Keratinocyte (primary cell): ENCODE results near the gene NEK10. TPM values are rescaled to one million over a fixed set of nuclear protein-coding genes. Genes with fewer than 3 reads are reported as not detected.

ENCODE experiments used
- DNase-seq: peaks from one replicate; pipeline ENCODE4 v3.0.0-alpha.2; 2011; ENCODE audit warnings: low read depth, missing footprints, low spot score
- FAIRE-seq: peaks from 2 replicates; lab custom pipeline; 2011; peaks lifted over from hg19 to GRCh38; lab: Jason Lieb, UNC
- H2AFZ ChIP-seq: 2 replicates; pipeline ENCODE4 v1.6.0; 2012; ENCODE audit warnings: low read length, control low read depth, inconsistent platforms; ENCODE audit not compliant: control insufficient read depth
- H3K27ac ChIP-seq: 2 replicates; pipeline ENCODE4 v1.5.1; 2011; ENCODE audit warnings: low read length; ENCODE audit not compliant: control insufficient read depth, insufficient read depth
- H3K27me3 ChIP-seq: 3 replicates; pipeline ENCODE4 v1.6.0; 2011; ENCODE audit warnings: low read length; ENCODE audit not compliant: control insufficient read depth, insufficient read depth; ENCODE audit errors: extremely low read depth
- H3K36me3 ChIP-seq, 2 experiments: 2 replicates in 1 of 2; 3 replicates in 1 of 2; pipeline ENCODE4 v1.5.1; 2011; ENCODE audit warnings: low read length in 2 of 2, mild to moderate bottlenecking in 1 of 2; ENCODE audit not compliant: control insufficient read depth in 2 of 2, insufficient read depth in 2 of 2; ENCODE audit errors: extremely low read depth in 1 of 2
- H3K4me1 ChIP-seq: 3 replicates; pipeline ENCODE4 v1.5.1; 2011; ENCODE audit warnings: low read length; ENCODE audit not compliant: control insufficient read depth, insufficient read depth; ENCODE audit errors: extremely low read depth
- H3K4me2 ChIP-seq: 3 replicates; pipeline ENCODE4 v1.6.0; 2011; ENCODE audit warnings: low read depth, low read length; ENCODE audit not compliant: control insufficient read depth, insufficient read depth; ENCODE audit errors: extremely low read depth
- H3K4me3 ChIP-seq, 3 experiments: fragments of 200-600 bp in 1 of 3; sonication (generic) in 1 of 3; 2 replicates in 2 of 3; 3 replicates in 1 of 3; pipeline ENCODE4 v1.5.1; 2011 to 2016; ENCODE audit warnings: low read length in 3 of 3, mild to moderate bottlenecking in 3 of 3, control low read depth in 2 of 3, inconsistent platforms in 1 of 3, low read depth in 1 of 3, mixed read lengths in 1 of 3, mixed run types in 1 of 3, moderate library complexity in 1 of 3; ENCODE audit not compliant: control insufficient read depth in 2 of 3, insufficient read depth in 2 of 3; ENCODE audit errors: extremely low read depth in 1 of 3
- H3K79me2 ChIP-seq: 2 replicates; pipeline ENCODE4 v1.6.0; 2012; ENCODE audit warnings: low read length; ENCODE audit not compliant: control insufficient read depth, insufficient read depth
- H3K9ac ChIP-seq: 3 replicates; pipeline ENCODE4 v1.6.0; 2011; ENCODE audit warnings: low read length; ENCODE audit not compliant: control insufficient read depth, insufficient read depth; ENCODE audit errors: extremely low read depth
- H3K9me1 ChIP-seq: 3 replicates; pipeline ENCODE4 v1.6.0; 2011; ENCODE audit warnings: low read length; ENCODE audit not compliant: control insufficient read depth, insufficient read depth; ENCODE audit errors: extremely low read depth
- H3K9me3 ChIP-seq: 2 replicates; pipeline ENCODE4 v1.5.1; 2012; ENCODE audit warnings: low read depth, low read length; ENCODE audit not compliant: control insufficient read depth
- H4K20me1 ChIP-seq: 3 replicates; pipeline ENCODE4 v1.6.0; 2011; ENCODE audit warnings: low read length; ENCODE audit not compliant: control insufficient read depth, insufficient read depth; ENCODE audit errors: extremely low read depth
- CTCF ChIP-seq, 3 experiments: IDR thresholded peaks in 1 of 3; conservative IDR thresholded peaks in 1 of 3; optimal IDR thresholded peaks in 1 of 3; 2 replicates in 2 of 3; 3 replicates in 1 of 3; pipeline versions ENCODE3 to v1.5.1; 2011; ENCODE audit warnings: low read length in 3 of 3, mild to moderate bottlenecking in 3 of 3, moderate library complexity in 2 of 3, control low read depth in 1 of 3, inconsistent platforms in 1 of 3; ENCODE audit not compliant: insufficient read depth in 2 of 3; ENCODE audit errors: extremely low read depth in 1 of 3
- EZH2 ChIP-seq: IDR thresholded peaks from one replicate; pipeline ENCODE4 v1.6.1; 2012; ENCODE audit warnings: inconsistent platforms, mild to moderate bottlenecking, low read length, moderate library complexity
- dilution Hi-C: fragments of 300-500 bp; cut with MboI; formaldehyde crosslinking; loops from one replicate; pipeline ENCODE4 v1.7.0; 2020; ENCODE audit warnings: low sequenced_read_pairs; ENCODE audit not compliant: extremely low pct_ligation_motif_present
- polyA plus RNA-seq, 5 experiments: library from polyadenylated mRNA; depleted of rRNA in 3 of 5; stranded (reverse) in 3 of 5; stranded (forward) in 1 of 5; unstranded in 1 of 5; fragments of >200 nt; gene quantifications; 1 replicate in 1 of 5; 2 replicates in 3 of 5; 3 replicates in 1 of 5; pipeline versions ENCODE4 v1.2.1 to v1.2.3, GENCODE V29; 2011 to 2012; ENCODE audit warnings: missing spikeins in 2 of 5, low read depth in 1 of 5, low replicate concordance in 1 of 5

NEK10 gene
- polyA plus RNA-seq, 1 donor (not counting 4 experiments of a cell fraction or from before 2014, with no cell fraction given): 0.98 TPM

GRCh38 chr3:27145719-27146118 lies 223.5 kb downstream of the NEK10 start:
- dilution Hi-C loops: loop anchor here (25.0 kb wide), 1 partner anchor 117 kb away; no protein-coding TSS in a partner anchor
- Histone ChIP-seq H3K4me2 (no peak overlapping the region), H3K27ac (no peak overlapping the region), H3K36me3 (no peaks in the 10 kb centered on the region), H3K4me3 (no peak overlapping the region), H2AFZ (no peak overlapping the region), H3K79me2 (no peaks in the 10 kb centered on the region), H3K4me1 (no peaks in the 10 kb centered on the region), H3K27me3 (no peaks in the 10 kb centered on the region), H3K9me1 (no peaks in the 10 kb centered on the region), H3K9ac (no peak overlapping the region), H3K9me3 (no peaks in the 10 kb centered on the region), H4K20me1 (no peaks in the 10 kb centered on the region)
- FAIRE-seq (no peak), DNase-seq (no peak)
- TF ChIP-seq EZH2 (no peak), CTCF (optimal IDR thresholded peaks at IDR 0.05 in 1 of 3, IDR thresholded peaks at IDR 0.05 in 1 of 3, conservative IDR thresholded peaks at IDR 0.05 in 1 of 3; ENCODE audit: extremely low read depth in 1 of 3, insufficient read depth in 2 of 3, low read length in 3 of 3) (no peak)

- Histone ChIP-seq H3K36me3 (no peaks in the 10 kb centered on the region), H3K27ac (no peak overlapping the region), H3K4me3 (no peak overlapping the region), H3K79me2 (no peaks in the 10 kb centered on the region), H3K4me1 (no peaks in the 10 kb centered on the region), H3K27me3 (no peaks in the 10 kb centered on the region), H3K9me1 (no peaks in the 10 kb centered on the region), H3K9ac (no peak overlapping the region), H2AFZ (no peak overlapping the region), H4K20me1 (no peaks in the 10 kb centered on the region), H3K4me2 (no peak overlapping the region), H3K9me3 (no peaks in the 10 kb centered on the region)
- dilution Hi-C loops: loop anchor here (25.0 kb wide), 1 partner anchor 121 kb away; no protein-coding TSS in a partner anchor
- no peak for DNase-seq
- TF ChIP-seq CTCF (optimal IDR thresholded peaks at IDR 0.05 in 1 of 3, IDR thresholded peaks at IDR 0.05 in 1 of 3, conservative IDR thresholded peaks at IDR 0.05 in 1 of 3; ENCODE audit: extremely low read depth in 1 of 3, insufficient read depth in 2 of 3, low read length in 3 of 3) (peak in 2 of 3 experiments; percentile 17 to 21), EZH2 (no peak)
- FAIRE-seq: no peak
Measured at GRCh38 chr3:27141668-27142067, 227.5 kb downstream of the NEK10 start.
